SK-N-SH (cell line): ENCODE data around the gene SEC31B. TPM values are rescaled to one million over a fixed set of nuclear protein-coding genes. Genes with fewer than 3 reads are reported as not detected.

Experiments
- CTCF ChIA-PET: fragments of 300-600, 350-600 bp; formaldehyde crosslinking; extraction: SDS; loops from one replicate; lab custom pipeline; 2021; lab: Yijun Ruan, JAX
- POLR2A ChIA-PET: fragments of 350-600 bp; sonication (Branson Sonifier 250); formaldehyde crosslinking; extraction: SDS; loops from one replicate; lab custom pipeline; 2020; ENCODE audit warnings: antibody characterized with exemption, inconsistent platforms; lab: Yijun Ruan, JAX
- DNase-seq: peaks from one replicate; pipeline ENCODE4 v3.0.0; 2012
- H2AFZ ChIP-seq: fragments of 200-600 bp; sonication (generic); 2 replicates; pipeline ENCODE4 v1.8.1; 2016; ENCODE audit warnings: antibody characterized with exemption, mild to moderate bottlenecking, low read depth
- H3F3A ChIP-seq: fragments of 200-600 bp; sonication (generic); replicated peaks from 2 replicates; pipeline ENCODE3; 2016; ENCODE audit warnings: antibody characterized with exemption, mild to moderate bottlenecking; ENCODE audit not compliant: insufficient read depth
- H3K27ac ChIP-seq, 2 experiments: fragments of 200-500 bp in 1 of 2; fragments of 200-600 bp in 1 of 2; sonication (Bioruptor generic) in 1 of 2; sonication (generic), shearing (Covaris generic) in 1 of 2; 2 replicates each; pipeline versions ENCODE4 v1.5.1 to v1.6.1; 2014 to 2016; ENCODE audit warnings: low read depth in 2 of 2, inconsistent platforms in 1 of 2, low read length in 1 of 2, mild to moderate bottlenecking in 1 of 2, mixed read lengths in 1 of 2
- H3K27me3 ChIP-seq: fragments of 200-600 bp; sonication (generic), shearing (Covaris generic); 2 replicates; pipeline ENCODE4 v1.6.1; 2016; ENCODE audit warnings: mixed run types; ENCODE audit not compliant: insufficient read depth
- H3K36me3 ChIP-seq, 2 experiments: fragments of 200-500 bp in 1 of 2; fragments of 200-600 bp in 1 of 2; sonication (Bioruptor generic) in 1 of 2; sonication (generic) in 1 of 2; replicated peaks in 1 of 2; 2 replicates each; pipeline versions ENCODE3 to v1.5.1; 2014 to 2016; ENCODE audit warnings: low read length in 1 of 2, mild to moderate bottlenecking in 1 of 2; ENCODE audit not compliant: insufficient read depth in 2 of 2, control insufficient read depth in 1 of 2
- H3K4me1 ChIP-seq, 2 experiments: fragments of 200-500 bp in 1 of 2; fragments of 200-600 bp in 1 of 2; sonication (Bioruptor generic) in 1 of 2; sonication (generic), shearing (Covaris generic) in 1 of 2; 2 replicates each; pipeline versions ENCODE4 v1.5.1 to v1.6.1; 2014 to 2016; ENCODE audit warnings: low read depth in 1 of 2, low read length in 1 of 2, mixed run types in 1 of 2; ENCODE audit not compliant: insufficient read depth in 2 of 2, control insufficient read depth in 1 of 2
- H3K4me2 ChIP-seq: fragments of 200-600 bp; sonication (generic), shearing (Covaris generic); 2 replicates; pipeline ENCODE4 v1.6.1; 2017; ENCODE audit warnings: mixed run types
- H3K4me3 ChIP-seq, 2 experiments: fragments of 200-500 bp in 1 of 2; fragments of 200-600 bp in 1 of 2; sonication (Bioruptor generic) in 1 of 2; sonication (generic), shearing (Covaris generic) in 1 of 2; 2 replicates each; pipeline versions ENCODE4 v1.5.1 to v1.8.1; 2014 to 2016; ENCODE audit warnings: low read depth in 2 of 2, inconsistent platforms in 1 of 2, low read length in 1 of 2, mild to moderate bottlenecking in 1 of 2, mixed read lengths in 1 of 2, moderate library complexity in 1 of 2
- H3K79me2 ChIP-seq: fragments of 200-600 bp; sonication (generic); 2 replicates; pipeline ENCODE4 v1.8.1; 2017; ENCODE audit warnings: mild to moderate bottlenecking; ENCODE audit not compliant: insufficient read depth
- H3K9ac ChIP-seq: fragments of 200-600 bp; sonication (generic); 2 replicates; pipeline ENCODE4 v1.6.1; 2017; ENCODE audit warnings: mixed run types
- H3K9me2 ChIP-seq: fragments of 200-600 bp; sonication (generic); 2 replicates; pipeline ENCODE4 v1.6.1; 2017; ENCODE audit warnings: mixed run types
- H3K9me3 ChIP-seq: fragments of 200-600 bp; sonication (generic); 2 replicates; pipeline ENCODE4 v1.6.1; 2017; ENCODE audit warnings: mixed run types, mild to moderate bottlenecking, moderate library complexity
- H4K20me1 ChIP-seq: fragments of 200-600 bp; sonication (generic); 2 replicates; pipeline ENCODE4 v1.6.1; 2017; ENCODE audit warnings: mild to moderate bottlenecking, mixed run types; ENCODE audit not compliant: insufficient read depth
- CHD2 ChIP-seq: fragments of 150-350 bp; IDR thresholded peaks from 2 replicates; pipeline ENCODE4 v1.6.1; 2018; ENCODE audit warnings: low read length; ENCODE audit not compliant: partially characterized antibody
- CTCF ChIP-seq: fragments of 200-600 bp; sonication (generic); IDR thresholded peaks from 2 replicates; pipeline ENCODE4 v1.6.1; 2017; ENCODE audit warnings: antibody characterized with exemption, mild to moderate bottlenecking, moderate library complexity
- ELF1 ChIP-seq: IDR thresholded peaks from 2 replicates; pipeline ENCODE4 v1.4.0; 2012
- EZH2phosphoT487 ChIP-seq: fragments of 200-600 bp; sonication (generic); IDR thresholded peaks from 2 replicates; pipeline ENCODE4 v1.6.1; 2017; ENCODE audit warnings: low read depth, mixed run types, mild to moderate bottlenecking, antibody characterized with exemption, moderate library complexity, borderline replicate concordance
- FOSL2 ChIP-seq: IDR thresholded peaks from 2 replicates; pipeline ENCODE4 v1.4.0; 2012; ENCODE audit warnings: low read depth, mild to moderate bottlenecking, moderate library complexity, borderline replicate concordance
- FOXJ3 ChIP-seq: sonication (generic); formaldehyde crosslinking; IDR thresholded peaks from 2 replicates; pipeline ENCODE4 v1.5.1; 2020; ENCODE audit warnings: mild to moderate bottlenecking, missing genetic modification reagents
- FOXM1 ChIP-seq: IDR thresholded peaks from 2 replicates; pipeline ENCODE4 v1.4.0; 2012; ENCODE audit warnings: low read depth, mild to moderate bottlenecking
- GABPA ChIP-seq: IDR thresholded peaks from 2 replicates; pipeline ENCODE4 v1.4.0; 2012; ENCODE audit warnings: low read depth, mild to moderate bottlenecking
- GATA2 ChIP-seq: sonication (generic); formaldehyde crosslinking; IDR thresholded peaks from 2 replicates; pipeline ENCODE4 v1.5.0; 2020; ENCODE audit warnings: mild to moderate bottlenecking, missing genetic modification reagents
- JUND ChIP-seq: IDR thresholded peaks from 2 replicates; pipeline ENCODE4 v1.4.0; 2012
- MXI1 ChIP-seq: IDR thresholded peaks from 2 replicates; pipeline ENCODE4 v1.6.1; 2012; ENCODE audit warnings: mild to moderate bottlenecking, low read depth, low read length, improper control_type of control experiment
- NFIC ChIP-seq: IDR thresholded peaks from 2 replicates; pipeline ENCODE4 v1.4.0; 2012; ENCODE audit warnings: borderline replicate concordance
- POLR2AphosphoS5 ChIP-seq: IDR thresholded peaks from 2 replicates; pipeline ENCODE4 v1.6.1; 2012; ENCODE audit warnings: low read depth, low read length
- RAD21 ChIP-seq: IDR thresholded peaks from 2 replicates; pipeline ENCODE4 v1.6.1; 2012; ENCODE audit warnings: mild to moderate bottlenecking, low read length
- RCOR1 ChIP-seq: fragments of 150-350 bp; IDR thresholded peaks from 2 replicates; pipeline ENCODE4 v1.6.1; 2017; ENCODE audit warnings: antibody characterized with exemption, low read length
- SMC3 ChIP-seq: IDR thresholded peaks from 2 replicates; pipeline ENCODE4 v1.6.1; 2012; ENCODE audit warnings: low read depth, low read length, improper control_type of control experiment
- TEAD4 ChIP-seq: IDR thresholded peaks from 2 replicates; pipeline ENCODE4 v1.4.0; 2012; ENCODE audit warnings: mild to moderate bottlenecking, borderline replicate concordance; ENCODE audit not compliant: insufficient read depth
- USF1 ChIP-seq: IDR thresholded peaks from 2 replicates; pipeline ENCODE4 v1.4.0; 2012; ENCODE audit warnings: low read depth, borderline replicate concordance
- WGBS: methylation state at CpG from one replicate; pipeline ENCODE4 v1.1.6; 2017; ENCODE audit warnings: low lambda C conversion rate; 5-methylcytosine and 5-hydroxymethylcytosine counted together
- polyA plus RNA-seq, 3 experiments: library from polyadenylated mRNA; depleted of rRNA; stranded (reverse); fragments of >200 nt; gene quantifications; 2 replicates each; pipeline ENCODE4 v1.2.3, GENCODE V29; 2012
- TF ChIP-seq, protein P1 (sequence below): IDR thresholded peaks from 2 replicates; pipeline ENCODE4; 2012

The SEC31B gene
- polyA plus RNA-seq, 1 of the 3 experiments (the other 2 are of a cell fraction) = 8.8 TPM

DNA sequence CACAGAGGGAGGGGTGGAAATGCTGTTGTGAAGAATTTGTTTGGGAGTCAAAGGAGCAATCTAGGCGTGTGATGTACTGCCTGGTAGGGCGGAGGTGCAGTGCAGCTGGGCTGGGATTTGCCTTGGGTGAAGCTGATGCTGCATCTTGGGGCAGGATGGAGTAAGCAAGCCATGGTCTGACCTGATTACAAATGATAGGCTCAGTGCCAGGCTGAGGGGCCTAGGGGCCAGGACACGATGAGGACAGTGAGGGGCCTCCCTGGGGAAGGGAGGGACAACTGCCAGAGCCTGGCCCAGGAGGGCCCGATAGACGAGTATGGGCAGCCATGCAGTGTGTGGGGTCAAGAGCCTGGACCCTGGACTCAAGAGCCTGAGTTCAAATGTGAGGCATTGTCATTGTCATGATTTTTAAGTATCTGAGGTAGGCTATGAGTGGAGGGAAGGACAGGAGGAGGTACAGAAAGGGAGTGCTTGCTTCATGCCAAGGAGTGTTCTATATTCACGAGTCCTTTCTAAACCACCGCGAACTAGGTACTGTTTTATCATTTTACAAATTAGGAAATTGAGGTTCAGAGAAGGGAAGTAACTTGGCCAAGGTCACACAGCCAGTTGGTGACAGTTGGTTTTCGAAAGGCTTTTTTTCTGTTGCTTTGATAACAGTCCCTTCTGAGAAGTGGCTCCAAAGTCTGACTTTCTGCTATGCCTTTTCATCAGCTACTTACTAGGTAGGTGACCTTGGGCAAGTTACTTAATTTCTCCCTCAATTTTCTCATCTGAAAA lies 45.7 kb upstream of the SEC31B start:
- Histone ChIP-seq H3K9me3 (no peaks in the 10 kb centered on the region), H4K20me1 (no peaks in the 10 kb centered on the region), H3K27me3 (no peaks in the 10 kb centered on the region), H3F3A (no peaks in the 10 kb centered on the region), H2AFZ (no peak overlapping the region), H3K9ac (no peak overlapping the region), H3K4me3 (no peak overlapping the region), H3K4me1 (no peaks in the 10 kb centered on the region; a peak in 1 of 4 replicates), H3K79me2 (no peaks in the 10 kb centered on the region), H3K36me3 (no peaks in the 10 kb centered on the region), H3K4me2 (no peak overlapping the region), H3K27ac (no peak overlapping the region), H3K9me2 (no peaks in the 10 kb centered on the region)
- 66% methylated on average over 8 of the region's 9 CpGs for WGBS
- CTCF ChIA-PET = interaction anchor here (0.8 to 11.5 kb wide), 7 partner anchors 15 to 315 kb away, joined by 3 to 262 read pairs (median 37); partner anchors contain the start of gene PAX2
- no peak for DNase-seq
- TF ChIP-seq CTCF = no peak
- no peak for TF ChIP-seq NFIC
- TF ChIP-seq GABPA = no peak
- no peak for TF ChIP-seq SMC3
- TF ChIP-seq USF1 = no peak
- no peak for TF ChIP-seq GATA2 (CRISPR knock-in tag)
- TF ChIP-seq TEAD4 = no peak
- no peak for TF ChIP-seq POLR2AphosphoS5
- TF ChIP-seq FOSL2 = no peak
- no peak for TF ChIP-seq RAD21
- no peak for TF ChIP-seq EZH2phosphoT487
- no peak for TF ChIP-seq ELF1
- POLR2A ChIA-PET = no interaction called here

GRCh38 chr10:100562008-100562672 lies 42.5 kb upstream of the SEC31B start:
- H3K9ac ChIP-seq = no peak overlapping the region
- no peak overlapping the region for H3K4me2 ChIP-seq
- H3F3A ChIP-seq = peaks cover 3% of the 10 kb centered on the region
- CTCF ChIA-PET = interaction anchor here (0.5 to 11.5 kb wide), 89 partner anchors 8 to 490 kb away, joined by 3 to 262 read pairs (median 6); partner anchors contain the start of genes HIF1AN and PAX2
- H3K27ac ChIP-seq = no peak overlapping the region
- no peaks in the 10 kb centered on the region for H4K20me1 ChIP-seq
- peaks cover 3 to 5% of the 10 kb centered on the region in 2 experiments for H3K36me3 ChIP-seq
- H3K27me3 ChIP-seq = no peaks in the 10 kb centered on the region
- H2AFZ ChIP-seq = no peak overlapping the region
- 25% methylated on average over 31 of the region's 62 CpGs for WGBS
- no peaks in the 10 kb centered on the region for H3K79me2 ChIP-seq
- H3K4me1 ChIP-seq = no peaks in the 10 kb centered on the region; a peak in 1 of 4 replicates
- peak; percentile 94 for DNase-seq
- no peaks in the 10 kb centered on the region for H3K9me2 ChIP-seq
- H3K4me3 ChIP-seq = no peak overlapping the region; a peak in 1 of 4 replicates
- no peaks in the 10 kb centered on the region for H3K9me3 ChIP-seq
- POLR2A ChIA-PET = interaction anchor here (0.7 to 1.7 kb wide), 4 partner anchors 166 to 321 kb away, joined by 3 to 6 read pairs (median 4); no protein-coding TSS in a partner anchor
- TF ChIP-seq CTCF = peak; percentile 67
- no peak for TF ChIP-seq GABPA
- no peak for TF ChIP-seq USF1
- peak; percentile 27; the same call in 1 of the 2 replicates for TF ChIP-seq MXI1
- TF ChIP-seq FOXJ3 (CRISPR knock-in tag) = peak; percentile 62; the same call in 1 of the 2 replicates
- peak; percentile 97 for TF ChIP-seq RAD21
- TF ChIP-seq, protein P1, sequence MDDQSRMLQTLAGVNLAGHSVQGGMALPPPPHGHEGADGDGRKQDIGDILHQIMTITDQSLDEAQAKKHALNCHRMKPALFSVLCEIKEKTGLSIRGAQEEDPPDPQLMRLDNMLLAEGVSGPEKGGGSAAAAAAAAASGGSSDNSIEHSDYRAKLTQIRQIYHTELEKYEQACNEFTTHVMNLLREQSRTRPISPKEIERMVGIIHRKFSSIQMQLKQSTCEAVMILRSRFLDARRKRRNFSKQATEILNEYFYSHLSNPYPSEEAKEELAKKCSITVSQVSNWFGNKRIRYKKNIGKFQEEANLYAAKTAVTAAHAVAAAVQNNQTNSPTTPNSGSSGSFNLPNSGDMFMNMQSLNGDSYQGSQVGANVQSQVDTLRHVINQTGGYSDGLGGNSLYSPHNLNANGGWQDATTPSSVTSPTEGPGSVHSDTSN = no peak
- peak; percentile 54; the same call in 1 of the 2 replicates for TF ChIP-seq RCOR1
- no peak for TF ChIP-seq FOXM1
- no peak for TF ChIP-seq JUND
- TF ChIP-seq CHD2 = no peak
- TF ChIP-seq TEAD4 = no peak
